ENCODE data around the gene NAA40.

DNA sequence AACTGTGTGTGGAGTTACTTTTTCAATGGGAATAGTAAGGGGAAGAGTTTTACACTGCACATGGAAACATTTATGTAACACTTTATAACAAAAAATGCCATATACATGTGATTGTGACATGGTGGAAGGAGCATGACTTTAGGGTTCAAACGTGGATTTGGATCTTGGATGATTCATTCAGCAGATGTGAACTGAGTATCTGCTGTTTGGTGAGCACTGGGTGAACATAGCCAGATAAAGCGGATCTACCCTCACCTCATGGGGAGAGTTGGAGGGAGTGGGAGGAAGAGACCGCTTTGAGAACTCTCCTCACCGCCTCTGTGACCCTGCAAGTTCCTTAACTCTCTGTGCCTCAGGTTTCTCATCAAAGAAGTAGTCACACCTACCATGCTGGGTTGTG lies 3.1 kb downstream of the NAA40 start:
- TF ChIP-seq CTCF (conservative IDR thresholded peaks at IDR 0.05; ENCODE audit: low read length) (no peak), EZH2phosphoT487 (IDR thresholded peaks at IDR 0.05; ENCODE audit: borderline replicate concordance) (no peak)
